HG03460 (cell line): ENCODE data around the gene CNOT6.

Experiments
- ATAC-seq: cut with Tn5 transposase; IDR thresholded peaks from one replicate; pipeline ENCODE4 v1.9.1; 2021; ENCODE audit not compliant: unreplicated experiment

Gene CNOT6

DNA sequence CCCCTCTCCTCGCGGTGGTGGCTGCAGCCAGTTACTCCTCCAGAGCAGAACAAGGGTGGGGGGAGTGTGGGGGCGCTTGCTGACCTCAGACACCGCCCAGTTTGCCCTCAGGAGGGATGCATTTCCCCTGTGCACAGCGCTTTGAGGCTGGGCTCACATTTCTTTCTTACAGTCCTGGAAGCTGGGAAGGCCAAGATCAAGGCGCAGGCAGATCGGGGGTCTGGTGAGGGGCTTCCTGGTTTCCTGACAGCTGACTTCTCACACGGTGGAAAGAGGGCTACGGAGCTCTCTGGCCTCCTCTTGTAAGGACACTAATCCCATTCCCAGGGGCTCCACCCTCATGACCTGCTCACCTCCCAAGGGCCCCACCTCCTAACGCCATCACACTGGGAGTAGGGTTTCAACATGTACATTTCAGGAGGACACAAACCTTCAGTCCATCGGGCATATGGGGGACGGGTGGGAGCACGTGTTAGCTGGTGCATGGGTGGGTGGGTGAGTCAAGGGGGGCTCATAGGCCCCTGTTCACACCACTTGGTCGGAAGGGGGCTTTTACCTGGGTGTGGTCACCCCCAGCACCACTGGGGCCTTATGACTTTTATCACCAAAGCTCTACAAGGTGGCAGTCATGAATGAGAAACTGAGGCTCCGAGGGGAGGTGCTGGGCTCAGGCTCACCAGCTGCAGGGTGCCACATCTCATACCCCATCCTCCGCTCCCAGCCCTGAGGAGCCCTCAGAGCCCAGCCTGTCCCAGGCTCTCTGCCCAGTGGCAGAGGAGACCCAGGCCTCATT lies 104.8 kb downstream of the CNOT6 start:
- ATAC-seq: no peak

DNA sequence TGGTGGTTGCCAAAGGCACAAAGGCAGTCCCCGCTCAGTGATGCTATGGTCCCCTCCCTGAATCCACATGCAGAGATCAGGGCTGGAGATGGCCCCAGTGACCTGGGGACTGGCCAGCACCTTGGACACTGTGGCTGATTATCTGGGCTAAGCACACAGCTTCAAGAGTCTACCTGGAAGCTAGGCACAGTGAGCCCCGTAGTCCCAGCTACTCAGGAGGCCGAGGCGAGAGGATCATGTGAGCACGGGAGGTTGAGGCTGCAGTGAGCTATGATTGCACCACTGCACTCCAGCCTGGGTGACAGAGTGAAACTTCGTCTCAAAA lies 105.4 kb downstream of the CNOT6 start:
- ATAC-seq: no peak

DNA sequence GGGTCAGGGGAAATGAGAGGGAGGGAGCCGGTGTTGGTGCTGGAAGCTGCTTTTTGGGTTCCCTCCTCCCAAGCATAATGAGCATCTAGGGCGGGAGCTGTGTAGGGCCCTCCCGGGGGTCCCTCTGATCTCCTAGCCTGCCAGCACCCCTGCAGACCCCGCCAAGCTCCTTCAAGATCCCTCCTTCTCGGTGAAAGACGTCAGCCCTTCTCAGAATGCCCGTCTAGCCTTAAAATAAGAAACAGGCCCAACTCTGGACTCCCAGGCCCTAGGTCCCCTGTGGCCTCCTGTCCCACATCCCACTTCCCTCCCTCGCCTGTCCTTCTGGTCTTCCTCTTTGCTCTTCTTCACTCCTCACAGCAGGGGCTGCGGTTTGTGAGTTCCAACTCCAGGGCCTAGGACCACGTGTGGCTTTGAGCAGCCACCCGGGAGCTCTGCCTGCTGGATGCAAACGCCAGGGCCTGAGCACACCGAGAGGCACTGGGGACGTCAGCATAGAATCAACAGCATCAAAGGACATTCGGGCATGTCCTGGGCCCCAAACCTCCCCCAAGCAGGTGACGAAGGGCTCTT lies 105.9 kb downstream of the CNOT6 start:
- no peak for ATAC-seq

DNA sequence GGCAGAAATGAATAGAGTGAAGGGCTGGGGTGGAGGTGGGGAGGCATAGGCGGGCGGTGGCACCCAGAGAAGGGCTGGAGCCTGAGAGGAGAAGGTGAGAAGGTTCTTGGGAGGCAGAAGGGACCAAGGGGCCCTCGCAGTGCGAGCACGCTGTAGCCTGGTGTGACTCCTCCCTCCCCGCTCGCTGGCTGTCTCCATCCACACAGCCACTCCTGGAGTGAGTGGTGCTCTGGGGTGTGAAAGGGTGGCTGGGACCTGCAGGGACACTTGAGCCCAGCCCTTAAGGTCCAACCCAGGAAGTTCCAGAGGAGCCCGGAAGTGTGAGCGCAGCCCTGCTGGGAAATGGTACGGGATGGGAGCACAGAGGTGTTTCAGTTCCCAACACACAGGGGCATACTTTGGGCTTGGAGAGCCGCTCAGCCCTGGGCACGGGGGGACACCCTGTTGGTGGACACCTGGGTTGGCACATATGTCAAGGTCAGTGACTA lies 106.4 kb downstream of the CNOT6 start:
- ATAC-seq: no peak

DNA sequence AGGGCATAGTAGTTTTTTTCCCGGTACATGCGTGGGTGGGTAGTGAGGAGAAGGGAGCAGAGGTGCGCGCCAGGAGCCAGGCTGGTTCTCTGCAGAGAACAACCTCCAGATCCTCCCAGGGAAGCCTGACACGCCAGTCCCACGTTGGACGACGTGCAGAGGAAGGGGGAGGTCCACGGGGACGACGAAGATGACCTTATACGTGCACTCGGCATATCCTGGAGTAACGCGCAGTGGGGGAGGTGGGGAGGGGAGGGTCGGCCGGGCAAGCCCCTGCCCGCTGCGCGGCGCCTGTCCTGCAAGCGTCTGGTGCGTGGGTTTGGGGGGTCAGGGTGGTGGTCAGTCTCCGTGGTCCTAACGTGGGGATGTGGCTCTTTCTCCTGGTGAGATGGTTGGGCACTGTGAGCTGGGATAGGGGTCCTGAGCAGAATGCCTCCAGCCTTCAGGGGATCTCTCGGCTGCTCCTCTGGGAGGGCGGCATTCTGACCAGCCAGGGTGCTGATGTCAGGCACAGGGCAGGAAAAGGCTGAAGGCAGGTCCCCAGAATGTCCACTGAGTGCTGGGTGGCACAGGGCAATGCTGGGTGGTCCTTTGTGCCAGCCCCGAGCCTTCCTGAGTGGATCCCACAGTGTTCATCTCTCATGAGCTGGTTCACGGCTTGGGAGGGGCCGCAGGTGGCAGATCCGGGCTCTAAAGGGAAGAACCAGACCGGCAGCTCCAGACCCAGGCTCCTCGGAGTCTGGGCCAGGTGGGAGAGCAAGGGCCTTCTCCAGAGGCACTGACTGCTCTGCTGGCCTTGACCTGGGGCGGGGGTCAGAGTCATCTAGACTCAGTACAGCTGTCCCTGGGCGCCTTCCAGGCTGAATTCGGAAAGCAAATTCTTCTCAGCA lies 107.7 kb downstream of the CNOT6 start:
- no peak for ATAC-seq

DNA sequence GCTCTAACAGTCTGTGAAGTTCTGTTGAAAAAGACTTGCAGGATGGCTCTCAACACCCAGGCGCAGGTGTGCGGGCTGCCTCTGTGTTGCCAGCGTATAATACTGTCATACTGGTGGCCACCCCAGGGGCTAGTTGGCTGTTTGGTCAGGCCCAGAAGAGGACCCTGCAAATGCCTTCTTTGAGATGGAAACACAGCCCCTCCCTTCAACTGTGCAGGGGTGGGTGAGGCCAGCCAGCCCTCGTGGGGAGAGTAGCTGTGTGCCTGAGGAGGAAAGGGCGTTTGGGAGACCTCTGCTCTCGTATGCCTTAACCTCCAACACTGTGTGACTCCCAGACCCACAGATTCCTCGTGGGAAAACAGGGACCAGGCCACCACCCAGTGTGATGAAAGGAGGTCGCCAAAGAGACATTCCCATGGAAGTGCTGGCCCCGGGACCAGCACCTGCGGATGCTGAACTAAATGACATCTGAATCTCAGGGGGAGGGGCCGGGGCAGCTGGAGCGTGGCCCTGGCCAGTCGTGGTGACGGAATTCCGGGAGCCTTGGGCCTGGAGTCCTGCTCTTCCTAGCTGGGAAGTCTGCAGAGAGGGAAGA lies 108.4 kb downstream of the CNOT6 start:
- ATAC-seq: no peak

DNA sequence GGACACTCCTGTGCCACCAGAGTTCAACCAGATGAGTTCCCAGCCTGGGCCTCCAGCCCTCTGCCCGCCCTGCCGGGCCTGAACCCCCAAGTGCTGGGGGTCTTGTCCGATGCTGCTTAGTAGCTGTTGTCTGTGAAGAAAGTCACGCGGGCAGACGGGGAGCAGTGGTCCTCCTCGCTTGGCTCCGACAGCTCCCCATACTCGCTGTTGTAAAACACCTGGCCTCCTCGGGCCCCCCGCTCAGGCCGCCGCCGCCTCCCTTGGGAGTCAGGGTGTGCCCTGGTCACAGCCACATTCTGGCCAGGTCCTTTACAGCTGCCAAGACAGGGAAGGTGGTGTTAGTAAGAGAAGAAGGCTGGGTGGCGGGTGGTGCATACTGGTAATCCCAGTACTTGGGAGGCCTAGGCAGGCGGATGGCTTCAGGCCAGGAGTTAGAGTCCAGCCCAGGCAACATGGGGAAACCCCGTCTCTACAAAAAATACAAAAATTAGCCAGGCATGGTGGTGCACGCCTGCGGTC lies 109.0 kb downstream of the CNOT6 start:
- no peak for ATAC-seq

DNA sequence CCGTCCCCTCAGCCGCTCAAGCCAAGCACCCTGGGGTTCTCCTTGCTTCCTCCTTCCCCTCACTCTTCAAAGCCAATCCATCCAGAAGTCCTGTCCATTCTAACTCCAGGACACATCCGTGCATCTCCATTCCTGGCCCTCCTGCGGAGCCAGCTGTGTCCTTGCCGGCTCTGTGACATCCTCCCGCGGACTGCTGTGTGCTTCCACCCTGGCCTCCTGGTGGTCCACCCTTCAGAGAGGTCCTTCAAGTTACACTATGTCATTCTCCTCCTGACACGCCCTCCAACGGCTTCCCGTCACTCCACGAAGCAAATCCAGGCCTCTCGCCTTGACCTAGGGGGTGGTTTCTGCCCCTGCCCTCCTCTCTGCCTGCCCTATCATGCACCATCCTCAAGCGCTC lies 110.1 kb downstream of the CNOT6 start:
- ATAC-seq: no peak

DNA sequence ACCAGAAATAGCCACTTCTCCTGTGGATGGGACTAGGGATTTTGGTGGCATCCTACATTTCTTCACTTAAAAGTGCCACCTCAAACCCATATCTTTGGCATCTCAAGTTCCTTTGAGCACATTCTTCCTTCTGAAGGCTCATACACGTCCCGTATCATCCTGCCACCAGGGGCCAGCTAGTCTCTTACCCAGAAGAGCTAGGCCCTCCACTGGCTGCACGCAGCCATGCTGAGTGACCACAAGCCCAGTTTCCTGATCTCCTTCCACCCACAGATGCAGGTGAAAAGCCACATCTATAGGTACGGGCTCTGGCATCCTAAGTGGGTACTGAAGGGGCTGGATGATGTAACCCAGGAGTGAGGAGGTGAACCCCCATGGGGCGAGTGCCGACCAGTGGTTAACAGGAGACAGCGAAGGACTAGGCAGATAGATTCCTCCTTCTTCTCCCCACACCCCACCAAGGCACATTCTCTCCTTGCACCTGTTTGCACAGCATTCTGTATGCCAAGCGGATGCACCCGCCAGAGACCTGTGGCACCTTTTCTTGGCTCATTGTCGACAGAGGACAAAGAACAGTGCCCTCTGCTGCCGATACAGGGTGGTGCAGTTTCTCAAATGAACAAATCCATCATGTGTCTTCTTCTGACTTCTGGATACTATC lies 111.5 kb downstream of the CNOT6 start:
- ATAC-seq: peak; percentile 57

DNA sequence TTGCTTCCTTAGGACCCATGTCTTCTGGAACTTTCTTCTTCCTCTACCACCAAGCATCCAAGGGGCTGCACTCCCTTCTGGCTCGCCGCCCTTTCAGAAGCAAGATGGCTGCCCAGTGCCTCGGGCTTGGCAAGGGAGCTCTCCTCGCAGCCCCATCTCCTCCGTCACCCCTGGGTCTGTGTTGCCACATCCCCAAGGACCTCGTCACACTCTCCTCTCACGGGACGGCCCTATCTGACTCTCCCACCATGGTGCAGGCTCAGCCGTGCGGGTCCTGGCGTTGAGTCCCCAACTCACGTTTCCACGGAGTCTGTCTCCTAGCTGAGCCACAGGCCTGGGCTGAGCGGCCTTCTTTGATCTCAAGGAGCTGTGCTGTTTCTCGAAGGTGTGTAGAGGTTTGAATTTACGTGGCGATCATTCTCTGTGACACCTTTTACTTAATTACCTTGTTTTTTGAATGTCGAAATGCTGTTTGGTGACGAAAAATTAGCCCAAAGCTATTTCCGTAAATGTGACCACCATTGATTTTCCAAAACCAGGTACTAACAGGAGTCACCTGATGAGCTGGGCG lies 112.1 kb downstream of the CNOT6 start:
- ATAC-seq: no peak

DNA sequence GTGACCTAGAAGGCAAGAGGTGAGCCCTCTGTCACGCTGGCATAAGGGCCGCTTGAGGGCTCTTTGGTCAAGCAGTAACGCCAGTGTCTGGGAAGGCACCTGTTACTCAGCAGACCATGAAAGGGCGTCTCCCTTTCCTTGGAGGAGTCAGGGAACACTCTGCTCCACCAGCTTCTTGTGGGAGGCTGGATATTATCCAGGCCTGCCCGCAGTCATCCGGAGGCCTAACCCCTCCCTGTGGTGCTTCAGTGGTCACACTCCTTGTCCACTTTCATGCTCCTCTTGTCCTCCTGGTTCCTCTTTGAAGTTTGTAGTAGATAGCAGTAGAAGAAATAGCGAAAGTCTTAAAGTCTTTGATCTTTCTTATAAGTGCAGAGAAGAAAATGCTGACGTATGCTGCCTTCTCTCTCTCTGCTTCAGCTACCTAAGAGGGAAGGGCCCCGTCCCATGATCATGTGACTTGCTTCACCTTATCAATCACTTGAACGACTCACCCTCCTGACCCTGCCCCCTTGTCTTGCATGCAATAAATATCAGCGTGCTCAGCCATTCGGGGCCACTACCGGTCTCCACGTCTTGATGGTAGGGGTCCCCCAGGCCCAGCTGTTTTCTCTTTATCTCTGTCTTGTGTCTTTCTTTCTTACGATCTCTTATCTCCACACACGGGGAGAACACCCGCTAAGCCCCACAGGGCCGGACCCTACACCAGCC lies 113.8 kb downstream of the CNOT6 start:
- no peak for ATAC-seq

DNA sequence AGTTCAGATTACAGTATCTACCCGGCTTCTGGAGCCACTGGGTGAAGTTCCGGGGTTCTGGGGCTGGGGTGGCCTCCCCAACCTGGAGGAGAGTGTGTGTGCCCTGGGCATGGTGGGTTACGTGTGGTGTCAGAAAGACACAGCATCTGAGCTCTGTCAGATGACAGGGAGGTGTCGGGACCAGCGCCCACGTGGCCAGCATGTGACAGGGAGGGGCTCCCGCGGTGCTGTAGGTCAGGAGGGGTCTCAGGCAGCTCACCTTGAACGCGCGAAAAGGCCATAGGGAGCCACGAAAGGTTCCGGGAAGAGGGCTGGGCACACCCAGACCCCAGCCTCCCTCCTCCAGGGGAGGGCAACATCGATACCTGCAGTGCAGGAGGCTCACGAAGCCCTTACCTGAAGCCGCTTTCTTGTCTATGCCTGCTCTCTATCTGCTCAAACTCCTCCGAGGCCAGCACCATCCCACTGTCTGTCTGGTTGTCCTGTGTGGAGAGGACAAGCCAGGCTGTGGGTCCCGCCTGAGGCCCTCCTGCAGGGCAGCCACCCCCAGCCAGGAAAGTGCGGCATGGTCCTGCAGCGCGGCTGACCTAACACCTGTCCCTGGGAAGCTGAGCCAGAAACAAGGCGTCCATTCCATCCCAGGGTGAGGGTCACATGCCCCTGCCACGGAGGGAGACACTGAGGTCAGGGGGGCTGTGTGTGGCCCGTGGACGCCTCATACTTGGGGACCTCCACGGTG lies 114.6 kb downstream of the CNOT6 start:
- ATAC-seq: no peak

DNA sequence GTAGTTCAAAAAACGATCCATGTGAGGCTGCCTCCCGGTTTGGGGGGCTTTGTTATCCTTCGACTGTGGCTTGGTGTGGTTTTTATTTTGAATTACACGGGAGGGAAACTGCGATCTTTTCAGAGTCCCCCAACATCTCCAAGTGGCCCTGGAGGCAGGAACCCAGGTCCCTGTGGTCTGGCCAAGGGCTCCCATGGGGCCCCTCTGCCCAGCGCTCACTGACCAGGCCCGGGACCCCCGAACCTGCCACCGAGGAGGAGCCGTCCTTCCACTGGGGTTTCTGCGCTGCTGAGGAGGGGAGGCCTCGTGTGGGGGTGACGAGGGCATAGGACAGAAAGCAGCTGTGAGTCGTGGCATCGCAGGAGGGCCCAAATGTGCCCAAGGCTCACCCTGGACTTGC lies 115.2 kb downstream of the CNOT6 start:
- ATAC-seq: no peak

DNA sequence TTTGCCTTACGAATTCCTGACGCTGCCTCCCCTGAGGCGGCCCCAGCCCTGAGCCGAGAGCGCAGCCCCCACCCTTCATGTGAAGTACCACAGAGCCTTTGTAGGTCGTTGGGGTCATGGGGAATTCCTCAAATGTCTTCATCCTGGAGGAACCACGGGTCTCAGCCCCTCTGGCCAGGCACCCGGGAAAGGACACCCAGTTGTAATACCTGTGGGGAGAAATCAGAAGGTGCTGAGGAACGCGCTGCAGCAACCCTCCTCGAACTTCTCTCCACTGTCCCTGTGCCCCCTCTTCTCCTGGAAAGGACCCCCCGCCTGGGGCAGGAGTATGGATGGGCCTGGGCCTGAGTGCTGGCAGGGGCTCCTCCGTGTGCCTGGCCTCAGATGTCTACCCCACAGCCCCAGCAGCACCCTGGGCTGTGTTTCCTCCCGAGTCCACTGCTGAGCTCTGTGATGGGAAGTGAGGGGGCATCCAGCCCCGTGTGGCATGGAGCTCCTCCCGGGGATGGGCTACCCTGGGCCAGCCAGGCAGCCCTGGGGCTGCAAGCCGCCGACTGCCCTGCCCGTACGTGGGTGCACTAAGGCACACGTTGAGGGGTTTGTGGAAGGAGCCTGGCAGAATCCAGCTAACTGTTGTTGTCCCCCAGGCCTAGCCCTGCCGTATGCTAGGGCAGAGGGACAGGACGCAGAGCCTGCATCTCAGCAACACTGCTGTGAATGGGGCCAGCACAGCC lies 115.8 kb downstream of the CNOT6 start:
- no peak for ATAC-seq

DNA sequence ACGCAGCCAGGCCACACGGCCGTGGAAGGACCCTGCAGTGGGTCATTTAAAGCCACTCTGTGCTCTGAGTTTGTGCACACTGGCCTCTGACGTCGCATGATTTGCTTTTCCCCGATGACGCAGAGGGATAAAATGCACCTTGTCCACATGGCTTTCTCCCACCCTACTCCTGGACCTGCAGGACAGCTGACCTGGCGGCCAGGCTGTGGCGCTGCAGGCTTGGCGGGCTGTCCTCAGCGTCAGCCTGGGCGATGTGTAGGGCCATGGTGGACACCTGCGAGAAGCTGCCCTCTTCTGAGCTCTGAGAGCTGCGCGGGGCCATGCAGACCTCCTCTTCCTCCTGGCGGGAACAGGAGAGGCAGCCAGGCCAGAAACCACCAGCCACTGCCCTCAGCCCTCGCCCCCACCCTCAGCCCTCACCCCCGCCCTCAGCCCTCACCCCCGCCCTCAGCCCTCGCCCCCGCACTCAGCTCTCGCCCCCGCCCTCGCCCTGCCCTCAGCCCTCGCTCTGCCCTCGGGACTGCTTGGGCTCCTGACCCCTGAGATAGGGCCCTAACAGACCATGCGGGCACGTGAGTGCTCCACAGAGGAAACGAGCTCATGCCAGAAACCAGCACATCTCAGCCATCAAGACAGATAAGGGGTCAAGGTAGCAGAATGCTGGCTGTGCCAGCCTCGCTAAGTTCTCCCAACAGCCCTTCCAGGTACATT lies 117.1 kb downstream of the CNOT6 start:
- no peak for ATAC-seq

DNA sequence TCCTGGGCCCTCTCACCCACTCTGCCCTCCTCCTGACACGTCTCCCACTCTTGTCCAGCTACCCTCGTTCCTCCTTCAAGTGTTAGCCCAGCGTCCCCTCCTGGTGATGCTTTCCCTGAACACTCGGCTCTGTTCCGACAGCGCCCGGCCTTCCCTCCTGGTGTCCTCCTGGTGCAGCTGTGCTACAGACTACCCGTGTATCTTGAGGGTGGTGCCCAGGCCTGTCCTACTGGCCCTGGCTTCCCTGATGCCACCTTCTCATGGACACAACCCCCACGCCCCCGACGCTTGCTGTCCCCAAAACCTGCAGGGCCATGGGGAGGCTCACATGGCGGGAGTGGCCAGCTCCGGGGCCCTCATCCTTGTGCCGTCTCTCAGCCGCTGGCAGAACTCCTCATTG lies 118.5 kb downstream of the CNOT6 start:
- ATAC-seq: no peak

DNA sequence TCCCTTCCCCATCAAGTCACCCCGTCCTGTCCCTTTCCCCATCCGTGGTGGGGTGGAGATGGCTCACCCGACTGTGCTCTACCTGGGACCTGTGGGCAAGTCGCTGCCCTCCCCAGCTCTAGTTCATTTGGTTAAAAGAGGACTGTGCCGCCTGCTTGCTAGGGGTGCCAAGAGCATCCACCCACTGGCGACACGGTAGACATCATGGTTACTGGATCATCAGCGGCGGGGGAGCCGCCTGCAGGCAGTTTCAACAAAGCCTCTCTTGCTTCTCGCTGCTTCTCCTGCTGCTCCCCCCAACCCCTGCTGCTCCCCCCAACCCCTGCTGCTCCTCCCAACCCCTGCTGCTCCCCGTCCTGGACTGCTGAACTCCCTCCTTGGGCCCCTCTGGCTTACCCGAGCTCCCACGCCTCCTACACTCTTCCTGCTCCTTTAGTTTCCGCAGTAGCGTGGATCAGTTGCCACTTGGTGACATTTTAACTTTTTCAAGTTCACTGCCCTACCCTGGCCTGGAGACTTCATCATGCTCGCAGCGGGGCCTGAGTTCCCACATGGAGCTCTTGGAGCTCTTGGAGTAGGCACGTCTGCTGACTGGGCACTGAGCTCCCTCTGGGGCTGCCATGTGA lies 119.1 kb downstream of the CNOT6 start:
- no peak for ATAC-seq
